Loucy (cell line): ENCODE measurements around the gene ATP8A2.

Experiments
- EZH2phosphoT487 ChIP-seq: fragments of 200-600 bp; IDR thresholded peaks from 2 replicates; pipeline ENCODE4 v1.6.1; 2018; ENCODE audit warnings: antibody characterized with exemption, mild to moderate bottlenecking, moderate library complexity, borderline replicate concordance
- TF ChIP-seq, protein P1 (sequence below): fragments of 200-600 bp; sonication (generic); conservative IDR thresholded peaks from 2 replicates; pipeline ENCODE4 v1.5.1; 2014; ENCODE audit warnings: mild to moderate bottlenecking, antibody characterized with exemption, low read length

DNA sequence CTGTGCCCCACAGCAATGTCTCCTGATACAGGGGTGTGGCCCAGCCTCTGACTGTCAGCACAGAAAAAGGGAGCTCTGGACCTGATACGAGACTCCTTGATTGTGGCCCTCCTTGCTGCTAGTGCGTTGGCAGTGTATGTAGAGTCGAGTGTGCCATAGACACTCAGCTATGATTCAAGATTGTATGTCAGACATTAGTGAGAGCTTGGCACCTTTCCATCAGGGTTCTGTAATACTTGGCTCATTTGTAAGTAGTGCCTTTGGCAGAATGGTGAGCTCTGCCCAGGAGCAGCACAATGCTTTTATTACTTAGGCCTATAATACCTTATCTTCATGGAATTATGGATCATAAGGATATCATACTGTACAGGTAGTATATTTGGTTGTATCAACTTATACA, 83.4 kb downstream of the ATP8A2 start:
- TF ChIP-seq, protein P1, sequence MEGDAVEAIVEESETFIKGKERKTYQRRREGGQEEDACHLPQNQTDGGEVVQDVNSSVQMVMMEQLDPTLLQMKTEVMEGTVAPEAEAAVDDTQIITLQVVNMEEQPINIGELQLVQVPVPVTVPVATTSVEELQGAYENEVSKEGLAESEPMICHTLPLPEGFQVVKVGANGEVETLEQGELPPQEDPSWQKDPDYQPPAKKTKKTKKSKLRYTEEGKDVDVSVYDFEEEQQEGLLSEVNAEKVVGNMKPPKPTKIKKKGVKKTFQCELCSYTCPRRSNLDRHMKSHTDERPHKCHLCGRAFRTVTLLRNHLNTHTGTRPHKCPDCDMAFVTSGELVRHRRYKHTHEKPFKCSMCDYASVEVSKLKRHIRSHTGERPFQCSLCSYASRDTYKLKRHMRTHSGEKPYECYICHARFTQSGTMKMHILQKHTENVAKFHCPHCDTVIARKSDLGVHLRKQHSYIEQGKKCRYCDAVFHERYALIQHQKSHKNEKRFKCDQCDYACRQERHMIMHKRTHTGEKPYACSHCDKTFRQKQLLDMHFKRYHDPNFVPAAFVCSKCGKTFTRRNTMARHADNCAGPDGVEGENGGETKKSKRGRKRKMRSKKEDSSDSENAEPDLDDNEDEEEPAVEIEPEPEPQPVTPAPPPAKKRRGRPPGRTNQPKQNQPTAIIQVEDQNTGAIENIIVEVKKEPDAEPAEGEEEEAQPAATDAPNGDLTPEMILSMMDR, result no peak
- TF ChIP-seq EZH2phosphoT487, result no peak
